ENCODE results near the gene ZMYND19.

DNA sequence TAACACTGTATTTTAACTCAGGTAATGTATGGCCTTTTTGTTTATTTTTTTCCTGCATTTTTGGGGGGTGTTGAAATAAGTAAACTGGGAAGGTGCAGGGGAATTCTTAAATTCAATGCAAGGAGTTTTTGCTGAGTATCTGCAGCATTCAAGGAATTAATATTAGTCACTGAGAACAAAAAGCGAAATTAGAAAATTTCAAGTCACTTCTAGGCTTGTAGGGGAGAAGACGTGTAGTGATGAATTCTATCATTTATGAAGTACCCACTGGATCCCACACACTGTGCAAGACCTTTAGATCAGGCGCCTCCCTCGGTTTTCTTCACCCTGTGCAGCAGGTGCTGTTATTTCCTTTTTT, 29.7 kb upstream of the ZMYND19 start:
- TF ChIP-seq POLR2AphosphoS5 (IDR thresholded peaks at IDR 0.05; ENCODE audit: low read depth, low read length): no peak
- TF ChIP-seq, protein P1, sequence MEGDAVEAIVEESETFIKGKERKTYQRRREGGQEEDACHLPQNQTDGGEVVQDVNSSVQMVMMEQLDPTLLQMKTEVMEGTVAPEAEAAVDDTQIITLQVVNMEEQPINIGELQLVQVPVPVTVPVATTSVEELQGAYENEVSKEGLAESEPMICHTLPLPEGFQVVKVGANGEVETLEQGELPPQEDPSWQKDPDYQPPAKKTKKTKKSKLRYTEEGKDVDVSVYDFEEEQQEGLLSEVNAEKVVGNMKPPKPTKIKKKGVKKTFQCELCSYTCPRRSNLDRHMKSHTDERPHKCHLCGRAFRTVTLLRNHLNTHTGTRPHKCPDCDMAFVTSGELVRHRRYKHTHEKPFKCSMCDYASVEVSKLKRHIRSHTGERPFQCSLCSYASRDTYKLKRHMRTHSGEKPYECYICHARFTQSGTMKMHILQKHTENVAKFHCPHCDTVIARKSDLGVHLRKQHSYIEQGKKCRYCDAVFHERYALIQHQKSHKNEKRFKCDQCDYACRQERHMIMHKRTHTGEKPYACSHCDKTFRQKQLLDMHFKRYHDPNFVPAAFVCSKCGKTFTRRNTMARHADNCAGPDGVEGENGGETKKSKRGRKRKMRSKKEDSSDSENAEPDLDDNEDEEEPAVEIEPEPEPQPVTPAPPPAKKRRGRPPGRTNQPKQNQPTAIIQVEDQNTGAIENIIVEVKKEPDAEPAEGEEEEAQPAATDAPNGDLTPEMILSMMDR (IDR thresholded peaks at IDR 0.05): no peak
- TF ChIP-seq, protein P2, sequence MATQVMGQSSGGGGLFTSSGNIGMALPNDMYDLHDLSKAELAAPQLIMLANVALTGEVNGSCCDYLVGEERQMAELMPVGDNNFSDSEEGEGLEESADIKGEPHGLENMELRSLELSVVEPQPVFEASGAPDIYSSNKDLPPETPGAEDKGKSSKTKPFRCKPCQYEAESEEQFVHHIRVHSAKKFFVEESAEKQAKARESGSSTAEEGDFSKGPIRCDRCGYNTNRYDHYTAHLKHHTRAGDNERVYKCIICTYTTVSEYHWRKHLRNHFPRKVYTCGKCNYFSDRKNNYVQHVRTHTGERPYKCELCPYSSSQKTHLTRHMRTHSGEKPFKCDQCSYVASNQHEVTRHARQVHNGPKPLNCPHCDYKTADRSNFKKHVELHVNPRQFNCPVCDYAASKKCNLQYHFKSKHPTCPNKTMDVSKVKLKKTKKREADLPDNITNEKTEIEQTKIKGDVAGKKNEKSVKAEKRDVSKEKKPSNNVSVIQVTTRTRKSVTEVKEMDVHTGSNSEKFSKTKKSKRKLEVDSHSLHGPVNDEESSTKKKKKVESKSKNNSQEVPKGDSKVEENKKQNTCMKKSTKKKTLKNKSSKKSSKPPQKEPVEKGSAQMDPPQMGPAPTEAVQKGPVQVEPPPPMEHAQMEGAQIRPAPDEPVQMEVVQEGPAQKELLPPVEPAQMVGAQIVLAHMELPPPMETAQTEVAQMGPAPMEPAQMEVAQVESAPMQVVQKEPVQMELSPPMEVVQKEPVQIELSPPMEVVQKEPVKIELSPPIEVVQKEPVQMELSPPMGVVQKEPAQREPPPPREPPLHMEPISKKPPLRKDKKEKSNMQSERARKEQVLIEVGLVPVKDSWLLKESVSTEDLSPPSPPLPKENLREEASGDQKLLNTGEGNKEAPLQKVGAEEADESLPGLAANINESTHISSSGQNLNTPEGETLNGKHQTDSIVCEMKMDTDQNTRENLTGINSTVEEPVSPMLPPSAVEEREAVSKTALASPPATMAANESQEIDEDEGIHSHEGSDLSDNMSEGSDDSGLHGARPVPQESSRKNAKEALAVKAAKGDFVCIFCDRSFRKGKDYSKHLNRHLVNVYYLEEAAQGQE (IDR thresholded peaks at IDR 0.05; ENCODE audit: insufficient read depth in 1 of 2, low read depth in 2 of 2, low read length in 1 of 2): no peak
